NCI-H1694 (cell line): ENCODE measurements around the gene COX7C.

ENCODE experiments used
- DNase-seq: peaks from one replicate; lab custom pipeline; 2025; lab: John Stamatoyannopoulos, UW

The COX7C gene

GRCh38 chr5:86664173-86664572, 46.4 kb downstream of the COX7C start:
- no peak for DNase-seq

GRCh38 chr5:86665984-86666760, 48.4 kb downstream of the COX7C start:
- DNase-seq, result no peak

GRCh38 chr5:86666981-86667380, 49.2 kb downstream of the COX7C start:
- no peak for DNase-seq
